ENCODE measurements around the gene NEUROG2.

Gene NEUROG2

DNA sequence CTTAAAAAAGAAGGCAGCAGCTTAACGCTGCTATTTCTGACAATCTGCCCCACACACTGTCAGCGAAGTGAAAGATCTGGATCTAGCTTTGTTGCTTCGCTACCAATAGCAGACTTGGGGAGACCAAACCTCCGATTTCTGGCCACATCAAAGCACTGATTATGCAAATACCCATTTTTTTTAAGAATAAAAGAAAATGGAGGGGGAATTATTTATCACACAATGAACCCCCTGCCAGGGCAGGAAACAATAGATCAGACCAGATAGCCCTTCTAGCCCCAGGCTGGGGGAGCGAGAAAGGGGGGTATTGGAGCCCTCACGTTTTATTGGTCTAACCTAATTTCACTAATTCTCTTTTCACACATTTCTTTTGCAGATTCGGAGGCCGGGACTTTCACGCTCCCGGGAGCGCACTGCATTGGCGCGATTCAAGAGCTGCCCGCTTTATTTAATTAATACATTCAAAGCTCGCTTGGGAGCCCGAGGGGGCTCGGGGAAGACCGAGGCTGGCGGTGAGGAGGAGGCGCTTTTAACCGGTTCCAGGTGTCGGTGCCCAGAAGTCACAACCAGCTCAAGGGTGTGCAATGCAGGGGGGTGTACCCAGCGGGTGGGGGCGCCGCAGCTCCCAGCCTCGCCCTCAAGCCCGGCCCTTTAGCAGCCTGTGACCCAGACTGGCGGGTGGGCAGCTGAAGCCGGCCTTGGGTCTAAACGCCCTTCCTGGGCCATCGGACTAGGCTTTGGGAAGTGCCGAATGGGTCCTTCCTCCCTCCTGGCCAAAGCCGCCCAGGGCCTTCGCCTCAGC lies 5.5 kb downstream of the NEUROG2 start:
- no peaks in the 10 kb centered on the region for H3K27me3 ChIP-seq (ENCODE audit: insufficient read depth, low read length, poor library complexity, severe bottlenecking)
- H3K9me3 ChIP-seq (ENCODE audit: insufficient read depth, low read depth, low read length), result no peaks in the 10 kb centered on the region
- no peaks in the 10 kb centered on the region for H3K36me3 ChIP-seq (ENCODE audit: insufficient read depth, low read length)
- H2AFZ ChIP-seq (ENCODE audit: low read length), result no peak overlapping the region
- H3K9ac ChIP-seq (ENCODE audit: low read depth, low read length, poor library complexity, severe bottlenecking), result no peak overlapping the region
- no peaks in the 10 kb centered on the region for H4K20me1 ChIP-seq (ENCODE audit: insufficient read depth, low read length, poor library complexity, severe bottlenecking)
- no peak for TF ChIP-seq EZH2phosphoT487 (IDR thresholded peaks at IDR 0.05; ENCODE audit: borderline replicate concordance)
- TF ChIP-seq, protein P1, sequence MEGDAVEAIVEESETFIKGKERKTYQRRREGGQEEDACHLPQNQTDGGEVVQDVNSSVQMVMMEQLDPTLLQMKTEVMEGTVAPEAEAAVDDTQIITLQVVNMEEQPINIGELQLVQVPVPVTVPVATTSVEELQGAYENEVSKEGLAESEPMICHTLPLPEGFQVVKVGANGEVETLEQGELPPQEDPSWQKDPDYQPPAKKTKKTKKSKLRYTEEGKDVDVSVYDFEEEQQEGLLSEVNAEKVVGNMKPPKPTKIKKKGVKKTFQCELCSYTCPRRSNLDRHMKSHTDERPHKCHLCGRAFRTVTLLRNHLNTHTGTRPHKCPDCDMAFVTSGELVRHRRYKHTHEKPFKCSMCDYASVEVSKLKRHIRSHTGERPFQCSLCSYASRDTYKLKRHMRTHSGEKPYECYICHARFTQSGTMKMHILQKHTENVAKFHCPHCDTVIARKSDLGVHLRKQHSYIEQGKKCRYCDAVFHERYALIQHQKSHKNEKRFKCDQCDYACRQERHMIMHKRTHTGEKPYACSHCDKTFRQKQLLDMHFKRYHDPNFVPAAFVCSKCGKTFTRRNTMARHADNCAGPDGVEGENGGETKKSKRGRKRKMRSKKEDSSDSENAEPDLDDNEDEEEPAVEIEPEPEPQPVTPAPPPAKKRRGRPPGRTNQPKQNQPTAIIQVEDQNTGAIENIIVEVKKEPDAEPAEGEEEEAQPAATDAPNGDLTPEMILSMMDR (conservative IDR thresholded peaks at IDR 0.05; ENCODE audit: low read length), result no peak
- no peaks in the 10 kb centered on the region for H3K4me1 ChIP-seq (ENCODE audit: insufficient read depth, low read length, poor library complexity, severe bottlenecking)
- H3K9me2 ChIP-seq (replicated peaks; ENCODE audit: low read depth, low read length), result no peaks in the 10 kb centered on the region
- no peaks in the 10 kb centered on the region for H3K79me2 ChIP-seq (ENCODE audit: insufficient read depth, low read length)
- H3K4me3 ChIP-seq (ENCODE audit: low read length, poor library complexity, severe bottlenecking), result no peak overlapping the region
- no peaks in the 10 kb centered on the region for H3F3A ChIP-seq (ENCODE audit: low read depth)
- H3K4me2 ChIP-seq (ENCODE audit: low read depth, low read length, poor library complexity, severe bottlenecking), result no peak overlapping the region

DNA sequence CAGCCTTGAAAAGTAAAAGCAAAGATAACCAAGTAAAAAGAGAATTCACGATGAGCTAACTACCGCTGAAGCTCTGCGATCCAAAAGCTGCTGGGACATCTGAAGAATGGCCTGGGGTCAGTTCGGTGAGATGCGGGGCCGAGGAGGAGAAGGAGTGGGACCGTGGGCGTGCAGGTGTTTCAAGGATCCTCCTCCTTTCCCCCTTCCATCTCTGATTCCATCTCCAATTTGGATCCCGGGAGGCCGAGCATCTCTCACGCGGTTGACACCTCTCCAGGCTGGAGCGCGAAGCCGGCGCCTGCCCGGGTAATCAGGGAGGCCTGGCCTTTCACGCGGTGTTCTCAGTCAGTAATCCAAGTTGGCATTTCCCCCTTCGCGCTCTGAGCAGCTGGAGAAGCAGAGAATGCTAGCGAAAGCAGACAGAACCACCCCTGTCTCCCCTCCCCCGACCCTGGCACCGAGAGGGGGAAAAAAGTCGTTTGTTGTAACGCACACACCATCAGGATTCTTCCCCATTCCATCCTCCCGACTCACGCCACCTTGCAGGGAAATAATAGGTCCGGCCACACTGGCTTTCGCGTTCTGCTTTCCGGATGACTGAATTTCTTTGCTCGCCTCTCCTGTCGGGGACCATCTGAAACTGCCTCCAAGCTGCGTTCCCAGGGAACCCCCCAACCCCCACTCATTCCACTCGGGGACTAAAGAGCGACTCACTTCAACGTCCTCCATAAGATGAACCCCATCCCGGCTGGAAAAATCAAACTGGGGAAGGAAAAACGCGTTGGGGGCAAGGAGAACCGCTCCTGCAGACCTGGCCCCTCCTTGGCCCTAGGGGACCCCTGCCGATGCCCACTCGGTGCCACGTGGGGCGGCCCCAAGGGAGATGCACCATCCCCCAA lies 6.5 kb downstream of the NEUROG2 start:
- H3K79me2 ChIP-seq (ENCODE audit: insufficient read depth, low read length), result no peaks in the 10 kb centered on the region
- no peaks in the 10 kb centered on the region for H3K9me2 ChIP-seq (replicated peaks; ENCODE audit: low read depth, low read length)
- no peak overlapping the region for H3K4me2 ChIP-seq (ENCODE audit: low read depth, low read length, poor library complexity, severe bottlenecking)
- no peak overlapping the region for H3K4me3 ChIP-seq (ENCODE audit: low read length, poor library complexity, severe bottlenecking)
- H3K9ac ChIP-seq (ENCODE audit: low read depth, low read length, poor library complexity, severe bottlenecking), result no peak overlapping the region
- H3F3A ChIP-seq (ENCODE audit: low read depth), result no peaks in the 10 kb centered on the region
- H2AFZ ChIP-seq (ENCODE audit: low read length), result no peak overlapping the region
- H3K27me3 ChIP-seq (ENCODE audit: insufficient read depth, low read length, poor library complexity, severe bottlenecking), result no peaks in the 10 kb centered on the region
- no peaks in the 10 kb centered on the region for H3K36me3 ChIP-seq (ENCODE audit: insufficient read depth, low read length)
- TF ChIP-seq, protein P1 (conservative IDR thresholded peaks at IDR 0.05; ENCODE audit: low read length), result no peak
- TF ChIP-seq EZH2phosphoT487 (IDR thresholded peaks at IDR 0.05; ENCODE audit: borderline replicate concordance), result no peak
- no peaks in the 10 kb centered on the region for H4K20me1 ChIP-seq (ENCODE audit: insufficient read depth, low read length, poor library complexity, severe bottlenecking)
- H3K9me3 ChIP-seq (ENCODE audit: insufficient read depth, low read depth, low read length), result no peaks in the 10 kb centered on the region
- H3K4me1 ChIP-seq (ENCODE audit: insufficient read depth, low read length, poor library complexity, severe bottlenecking), result no peaks in the 10 kb centered on the region

DNA sequence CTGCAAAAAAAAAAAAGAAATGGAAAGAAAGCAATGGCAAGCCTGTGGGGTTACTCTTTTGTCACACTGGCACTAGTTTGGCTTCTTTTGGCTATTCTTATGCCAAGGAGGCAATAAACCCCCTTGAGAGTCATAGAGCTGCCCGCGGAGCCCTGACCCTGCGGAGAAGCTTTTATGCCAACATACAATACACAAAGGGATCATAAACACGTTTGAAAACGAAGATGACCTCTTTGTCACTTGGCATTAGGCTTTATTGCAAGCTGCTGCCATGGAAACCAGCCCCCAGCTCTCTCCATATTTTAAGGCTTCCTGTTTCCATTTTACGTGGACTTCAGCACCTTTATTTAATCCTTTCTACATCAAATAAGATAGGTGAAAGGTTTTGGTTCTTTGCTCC lies 7.6 kb downstream of the NEUROG2 start:
- Histone ChIP-seq H3K9me3 (ENCODE audit: insufficient read depth, low read depth, low read length) (no peaks in the 10 kb centered on the region), H3K9ac (ENCODE audit: low read depth, low read length, poor library complexity, severe bottlenecking) (no peak overlapping the region), H3K4me1 (ENCODE audit: insufficient read depth, low read length, poor library complexity, severe bottlenecking) (no peaks in the 10 kb centered on the region), H3K27me3 (ENCODE audit: insufficient read depth, low read length, poor library complexity, severe bottlenecking) (no peaks in the 10 kb centered on the region), H3K79me2 (ENCODE audit: insufficient read depth, low read length) (no peaks in the 10 kb centered on the region), H3K4me2 (ENCODE audit: low read depth, low read length, poor library complexity, severe bottlenecking) (no peak overlapping the region), H3F3A (ENCODE audit: low read depth) (no peaks in the 10 kb centered on the region), H3K9me2 (replicated peaks; ENCODE audit: low read depth, low read length) (no peaks in the 10 kb centered on the region), H2AFZ (ENCODE audit: low read length) (peak overlapping the region; percentile 19; the same call in 1 of the 2 replicates), H3K4me3 (ENCODE audit: low read length, poor library complexity, severe bottlenecking) (no peak overlapping the region), H4K20me1 (ENCODE audit: insufficient read depth, low read length, poor library complexity, severe bottlenecking) (no peaks in the 10 kb centered on the region), H3K36me3 (ENCODE audit: insufficient read depth, low read length) (no peaks in the 10 kb centered on the region)
- TF ChIP-seq, protein P1 (conservative IDR thresholded peaks at IDR 0.05; ENCODE audit: low read length), result no peak
- TF ChIP-seq EZH2phosphoT487 (IDR thresholded peaks at IDR 0.05; ENCODE audit: borderline replicate concordance), result no peak

Measured in Loucy (cell line).